ENCODE results near the gene HOXC9. TPM values are rescaled to one million over a fixed set of nuclear protein-coding genes. Genes with fewer than 3 reads are reported as not detected.
A peak's percentile ranks its signal among the peaks of the same experiment; 100 is the strongest.

The HOXC9 gene
- total and polyA plus RNA-seq, 4 donors, result not detected

GRCh38 chr12:53983950-53984572 is 15.9 kb upstream of the HOXC9 start:
- no peak overlapping the region for H3K4me3 ChIP-seq (ENCODE audit: low read depth in 1 of 3, low read length in 3 of 3)
- DNase-seq (ENCODE audit: low spot score), result no peak
- H3K9me3 ChIP-seq (ENCODE audit: control insufficient read depth in 4 of 4, low read length in 3 of 4), result peaks cover 0 to 7% (median 2%) of the 10 kb centered on the region in 4 donors
- H3K9ac ChIP-seq (ENCODE audit: low read depth in 1 of 2, low read length in 2 of 2), result no peak overlapping the region
- WGBS, result 8% methylated on average over 30 of the region's 30 CpGs
- H3K4me1 ChIP-seq (ENCODE audit: control insufficient read depth in 4 of 4, insufficient read depth in 4 of 4, low read length in 3 of 4), result peaks cover 3 to 13% (median 9%) of the 10 kb centered on the region in 4 donors
- no peaks in the 10 kb centered on the region for H3K36me3 ChIP-seq (ENCODE audit: control insufficient read depth in 4 of 4, insufficient read depth in 3 of 4, low read depth in 1 of 4, low read length in 3 of 4)
- H3K27me3 ChIP-seq (ENCODE audit: control insufficient read depth in 4 of 4, insufficient read depth in 4 of 4, low read length in 3 of 4), result peaks cover 14 to 31% (median 27%) of the 10 kb centered on the region in 4 donors
- no peak overlapping the region for H3K27ac ChIP-seq (ENCODE audit: low read depth in 1 of 2, low read length in 2 of 2)
- TF ChIP-seq FOXA1 (IDR thresholded peaks at IDR 0.05), result no peak
- TF ChIP-seq YY1 (IDR thresholded peaks at IDR 0.05), result no peak
- TF ChIP-seq GABPA (IDR thresholded peaks at IDR 0.05 in 1 of 2, conservative IDR thresholded peaks at IDR 0.05 in 1 of 2), result no peak
- TF ChIP-seq TAF1 (conservative IDR thresholded peaks at IDR 0.05), result no peak
- no peak for TF ChIP-seq EGR1 (IDR thresholded peaks at IDR 0.05; ENCODE audit: low read depth in 2 of 2)
- no peak for TF ChIP-seq REST (IDR thresholded peaks at IDR 0.05)
- TF ChIP-seq ATF3 (IDR thresholded peaks at IDR 0.05), result no peak
- TF ChIP-seq FOXA2 (IDR thresholded peaks at IDR 0.05), result no peak
- TF ChIP-seq HNF4A (conservative IDR thresholded peaks at IDR 0.05), result no peak

- peak within 1 kb of the TSS in 1 of 3 donors; percentile 11 for H3K4me3 ChIP-seq (ENCODE audit: low read depth in 1 of 3, low read length in 3 of 3)
These were observed 14.9 kb upstream of the HOXC9 start, which contains the start of gene HOXC10 for GRCh38 chr12:53984901-53985691. Gene HOXC10, plus strand, starts transcription at chr12:53985146. Its CDS starts 114 bp downstream, at chr12:53985260.

More at GRCh38 chr12:53984901-53985691, 14.9 kb upstream of the HOXC9 start, which contains the start of gene HOXC10:
- Histone ChIP-seq H3K27me3 (ENCODE audit: control insufficient read depth in 4 of 4, insufficient read depth in 4 of 4, low read length in 3 of 4) (peaks cover 12 to 33% (median 26%) of the 10 kb centered on the region in 4 donors), H3K9me3 (ENCODE audit: control insufficient read depth in 4 of 4, low read length in 3 of 4) (peaks cover 0 to 7% (median 2%) of the 10 kb centered on the region in 4 donors), H3K4me1 (ENCODE audit: control insufficient read depth in 4 of 4, insufficient read depth in 4 of 4, low read length in 3 of 4) (peaks cover 3 to 14% (median 10%) of the 10 kb centered on the region in 4 donors), H3K27ac (ENCODE audit: low read depth in 1 of 2, low read length in 2 of 2) (no peak within 1 kb of the TSS), H3K36me3 (ENCODE audit: control insufficient read depth in 4 of 4, insufficient read depth in 3 of 4, low read depth in 1 of 4, low read length in 3 of 4) (no peaks in the 10 kb centered on the region), H3K9ac (ENCODE audit: low read depth in 1 of 2, low read length in 2 of 2) (no peak within 1 kb of the TSS)
- no peak for TF ChIP-seq NR2F2 (IDR thresholded peaks at IDR 0.05)
- peak; percentile 25 to 40 for TF ChIP-seq RAD21 (IDR thresholded peaks at IDR 0.05)
- peak; percentile 28 for TF ChIP-seq CTCF (IDR thresholded peaks at IDR 0.05; ENCODE audit: low read depth, low read length, missing input control)
- WGBS, result 12% methylated on average over 55 of the region's 55 CpGs
- peak; percentile 48 for DNase-seq (ENCODE audit: low spot score)

All from liver (tissue), 9 donors.